Duodenal mucosa (tissue), 2 donors: ENCODE measurements around the gene ZIK1.

Experiments
- H3K27ac ChIP-seq: one replicate; pipeline ENCODE4 v1.7.0; 2013; ENCODE audit warnings: low read depth, low read length
- H3K27me3 ChIP-seq, 2 donors: one replicate each; pipeline ENCODE4 v1.7.0; 2013; ENCODE audit warnings: low read length in 2 of 2, control low read depth in 1 of 2; ENCODE audit not compliant: insufficient read depth in 2 of 2, control insufficient read depth in 1 of 2
- H3K36me3 ChIP-seq, 2 donors: one replicate each; pipeline ENCODE4 v1.7.0; 2013; ENCODE audit warnings: low read length in 2 of 2, control low read depth in 1 of 2; ENCODE audit not compliant: insufficient read depth in 2 of 2, control insufficient read depth in 1 of 2
- H3K4me1 ChIP-seq, 2 donors: one replicate each; pipeline ENCODE4 v1.7.0; 2013; ENCODE audit warnings: low read length in 2 of 2, control low read depth in 1 of 2; ENCODE audit not compliant: insufficient read depth in 2 of 2, control insufficient read depth in 1 of 2
- H3K4me3 ChIP-seq, 2 donors: one replicate each; pipeline ENCODE4 v1.7.0; 2013; ENCODE audit warnings: low read length in 2 of 2, low read depth in 1 of 2
- H3K9ac ChIP-seq, 2 donors: one replicate each; pipeline ENCODE4 v1.7.0; 2013; ENCODE audit warnings: low read length in 2 of 2, low read depth in 1 of 2
- H3K9me3 ChIP-seq, 2 donors: one replicate each; pipeline ENCODE4 v1.7.0; 2013; ENCODE audit warnings: low read length in 2 of 2, control low read depth in 1 of 2; ENCODE audit not compliant: control insufficient read depth in 1 of 2

The ZIK1 gene

DNA sequence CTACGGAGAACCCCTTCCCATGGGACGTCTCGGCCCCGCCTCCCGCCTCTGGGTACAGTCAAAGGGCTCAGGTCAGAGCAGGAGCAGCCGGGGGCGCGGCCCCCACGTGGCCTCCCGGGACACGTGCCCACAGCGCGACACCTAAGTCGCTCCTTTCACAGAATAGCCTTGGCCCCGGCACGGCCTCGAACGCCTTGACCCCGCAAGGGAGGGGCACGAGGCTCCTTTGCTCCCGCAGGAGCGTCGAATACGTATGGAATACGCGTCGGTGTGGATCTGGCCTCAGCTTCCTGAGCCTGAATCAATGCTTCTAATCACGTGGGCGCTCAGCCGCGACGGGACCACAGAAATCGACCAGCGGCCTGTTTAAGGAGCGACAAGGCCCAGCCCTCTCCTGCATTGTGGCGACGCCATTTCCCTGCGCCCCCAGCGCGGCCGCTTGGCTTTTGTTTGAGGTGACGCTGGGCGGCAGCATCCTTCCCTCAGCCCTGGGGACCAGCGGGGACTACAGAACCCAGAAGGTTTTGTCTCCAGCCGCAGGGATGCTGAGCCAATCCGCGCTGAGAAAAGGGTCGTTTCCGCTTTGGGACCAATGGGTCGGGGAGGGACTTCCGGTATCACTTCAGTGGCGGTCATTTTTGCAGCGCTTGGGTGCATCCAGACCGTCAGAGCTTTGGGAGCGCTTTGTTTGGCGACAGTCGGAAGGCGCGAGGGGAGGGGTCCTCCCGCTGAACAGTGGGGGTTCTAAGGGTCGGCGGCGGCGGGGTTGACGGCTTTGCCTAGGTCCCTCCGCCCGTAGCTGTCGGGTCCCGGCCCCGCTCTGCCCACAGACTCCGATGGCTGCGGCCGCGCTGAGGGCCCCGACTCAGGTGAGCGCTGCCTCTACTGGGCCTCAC, at the start of gene ZIK1:
ZIK1 (plus strand) TSS at position 625 of the 896 bp plus-strand sequence; CDS start at position 837, 212 bp downstream.
- Histone ChIP-seq H3K4me1 (peaks cover 11 to 19% of the 10 kb centered on the region in 2 donors), H3K27me3 (no peaks in the 10 kb centered on the region), H3K9me3 (peaks cover 26 to 36% of the 10 kb centered on the region in 2 donors), H3K9ac (no peak within 1 kb of the TSS), H3K27ac (no peak within 1 kb of the TSS), H3K36me3 (peaks cover 6 to 9% of the 10 kb centered on the region in 2 donors), H3K4me3 (peak within 1 kb of the TSS; percentile 69 to 70)

DNA sequence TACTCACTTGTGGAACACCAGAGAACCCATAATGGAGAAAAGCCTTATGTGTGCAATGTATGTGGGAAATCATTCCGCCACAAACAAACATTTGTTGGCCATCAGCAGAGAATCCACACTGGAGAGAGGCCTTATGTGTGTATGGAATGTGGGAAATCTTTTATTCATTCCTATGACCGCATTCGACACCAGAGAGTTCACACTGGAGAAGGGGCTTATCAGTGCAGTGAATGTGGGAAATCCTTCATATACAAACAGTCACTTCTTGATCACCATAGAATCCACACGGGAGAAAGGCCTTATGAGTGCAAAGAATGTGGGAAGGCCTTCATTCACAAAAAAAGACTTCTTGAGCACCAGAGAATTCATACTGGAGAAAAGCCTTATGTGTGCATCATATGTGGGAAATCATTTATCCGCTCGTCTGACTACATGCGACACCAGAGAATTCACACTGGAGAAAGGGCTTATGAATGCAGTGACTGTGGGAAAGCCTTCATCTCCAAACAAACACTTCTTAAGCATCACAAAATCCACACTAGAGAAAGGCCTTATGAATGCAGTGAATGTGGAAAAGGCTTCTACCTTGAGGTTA, 45.9 kb upstream of the ZIK1 start:
- H3K9me3 ChIP-seq = peaks cover 86 to 98% of the 10 kb centered on the region in 2 donors
- H3K36me3 ChIP-seq = peaks cover 67 to 82% of the 10 kb centered on the region in 2 donors
- peak overlapping the region in 1 of 2 donors; percentile 53 for H3K4me3 ChIP-seq
- no peaks in the 10 kb centered on the region for H3K4me1 ChIP-seq
- H3K9ac ChIP-seq = no peak overlapping the region
- H3K27ac ChIP-seq = no peak overlapping the region
- H3K27me3 ChIP-seq = no peaks in the 10 kb centered on the region

- Histone ChIP-seq H3K9ac (no peak overlapping the region), H3K4me1 (no peaks in the 10 kb centered on the region), H3K4me3 (peak overlapping the region; percentile 27 to 47), H3K27ac (no peak overlapping the region), H3K36me3 (peaks cover 62 to 80% of the 10 kb centered on the region in 2 donors), H3K9me3 (peaks cover 81 to 95% of the 10 kb centered on the region in 2 donors), H3K27me3 (no peaks in the 10 kb centered on the region)
Observed at GRCh38 chr19:57546513-57546912, 37.4 kb upstream of the ZIK1 start.

- Histone ChIP-seq H3K9ac (no peak overlapping the region), H3K36me3 (peaks cover 64 to 91% of the 10 kb centered on the region in 2 donors), H3K4me3 (peak overlapping the region; percentile 43 to 46), H3K27me3 (no peaks in the 10 kb centered on the region), H3K9me3 (peaks cover 73 to 84% of the 10 kb centered on the region in 2 donors), H3K4me1 (no peaks in the 10 kb centered on the region), H3K27ac (no peak overlapping the region)
Observed at GRCh38 chr19:57552432-57552831, 31.5 kb upstream of the ZIK1 start.

GRCh38 chr19:57557659-57558058, 26.3 kb upstream of the ZIK1 start:
- H3K9me3 ChIP-seq = peaks cover 39% of the 10 kb centered on the region in 2 donors
- H3K9ac ChIP-seq = no peak overlapping the region
- no peak overlapping the region for H3K27ac ChIP-seq
- H3K4me3 ChIP-seq = peak overlapping the region in 1 of 2 donors; percentile 99
- H3K4me1 ChIP-seq = peaks cover 8 to 17% of the 10 kb centered on the region in 2 donors
- peaks cover 26 to 41% of the 10 kb centered on the region in 2 donors for H3K36me3 ChIP-seq
- no peaks in the 10 kb centered on the region for H3K27me3 ChIP-seq

GRCh38 chr19:57558525-57558924, 25.4 kb upstream of the ZIK1 start:
- peaks cover 23 to 32% of the 10 kb centered on the region in 2 donors for H3K36me3 ChIP-seq
- H3K4me1 ChIP-seq = peaks cover 8 to 17% of the 10 kb centered on the region in 2 donors
- H3K9me3 ChIP-seq = peaks cover 31 to 34% of the 10 kb centered on the region in 2 donors
- peak overlapping the region; percentile 89 to 99 for H3K4me3 ChIP-seq
- H3K27me3 ChIP-seq = no peaks in the 10 kb centered on the region
- no peak overlapping the region for H3K27ac ChIP-seq
- peak overlapping the region; percentile 85 to 93 for H3K9ac ChIP-seq

GRCh38 chr19:57559008-57559403, 24.9 kb upstream of the ZIK1 start:
- H3K36me3 ChIP-seq = peaks cover 23 to 27% of the 10 kb centered on the region in 2 donors
- no peaks in the 10 kb centered on the region for H3K27me3 ChIP-seq
- H3K9me3 ChIP-seq = peaks cover 26 to 35% of the 10 kb centered on the region in 2 donors
- H3K9ac ChIP-seq = peak overlapping the region; percentile 85 to 93
- no peak overlapping the region for H3K27ac ChIP-seq
- H3K4me1 ChIP-seq = peaks cover 8 to 17% of the 10 kb centered on the region in 2 donors
- peak overlapping the region; percentile 89 to 99 for H3K4me3 ChIP-seq

GRCh38 chr19:57559404-57560025, 24.4 kb upstream of the ZIK1 start, which contains the start of gene ZNF550:
TSS of gene ZNF550 (minus strand) at chr19:57559863. CDS start at chr19:57559682, 181 bp downstream.
- peak within 1 kb of the TSS; percentile 89 to 99 for H3K4me3 ChIP-seq
- peaks cover 20 to 22% of the 10 kb centered on the region in 2 donors for H3K36me3 ChIP-seq
- peak within 1 kb of the TSS; percentile 85 to 93 for H3K9ac ChIP-seq
- no peaks in the 10 kb centered on the region for H3K27me3 ChIP-seq
- H3K4me1 ChIP-seq = peaks cover 8 to 17% of the 10 kb centered on the region in 2 donors
- peaks cover 25 to 35% of the 10 kb centered on the region in 2 donors for H3K9me3 ChIP-seq
- H3K27ac ChIP-seq = peak within 1 kb of the TSS; percentile 63

DNA sequence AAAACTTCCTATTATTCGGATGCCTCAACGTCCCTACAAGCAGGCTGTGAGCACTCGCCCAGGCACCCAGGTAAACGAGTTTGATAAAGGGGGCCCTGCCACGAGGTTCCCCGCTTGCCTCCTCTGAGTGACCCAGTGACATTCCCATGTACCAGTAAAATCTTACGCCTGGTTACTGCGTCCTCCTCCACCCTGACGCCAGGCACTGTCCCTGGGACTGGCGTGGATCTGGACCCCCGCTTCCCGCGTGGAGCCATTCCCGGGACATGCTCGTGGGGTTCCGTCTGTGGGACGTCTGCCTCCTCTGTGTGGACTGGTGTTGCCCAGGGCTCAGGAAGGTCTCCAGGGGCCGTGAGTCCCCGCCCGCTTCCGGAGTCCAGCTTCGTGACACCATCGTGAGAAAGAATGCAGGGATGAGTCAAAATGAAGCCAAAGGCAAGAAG, 23.9 kb upstream of the ZIK1 start:
- Histone ChIP-seq H3K9me3 (peaks cover 27 to 35% of the 10 kb centered on the region in 2 donors), H3K27ac (no peak overlapping the region), H3K4me1 (peaks cover 8 to 17% of the 10 kb centered on the region in 2 donors), H3K27me3 (no peaks in the 10 kb centered on the region), H3K36me3 (peaks cover 14 to 16% of the 10 kb centered on the region in 2 donors), H3K9ac (peak overlapping the region; percentile 85 to 93), H3K4me3 (peak overlapping the region; percentile 89 to 99)
